Smooth muscle cell (in vitro differentiated cells): ENCODE measurements around the gene HOXB2. TPM values are rescaled to one million over a fixed set of nuclear protein-coding genes. Genes with fewer than 3 reads are reported as not detected.

Experiments used
- DNase-seq: peaks from one replicate; lab custom pipeline; 2025; ENCODE audit not compliant: unreplicated experiment; lab: John Stamatoyannopoulos, UW
- H2AFZ ChIP-seq: fragments of 200-600 bp; sonication (generic); 2 replicates; pipeline ENCODE4 v1.6.0; 2016; ENCODE audit warnings: antibody characterized with exemption, low read depth, mild to moderate bottlenecking
- H3F3A ChIP-seq: fragments of 200-600 bp; sonication (generic); 2 replicates; pipeline ENCODE4 v1.6.0; 2017; ENCODE audit warnings: antibody characterized with exemption, low read depth
- H3K27ac ChIP-seq: fragments of 200-600 bp; sonication (generic); 2 replicates; pipeline ENCODE4 v1.5.1; 2016; ENCODE audit warnings: low read depth, mild to moderate bottlenecking
- H3K27me3 ChIP-seq: fragments of 200-600 bp; sonication (generic); 2 replicates; pipeline ENCODE4 v1.6.1; 2016; ENCODE audit warnings: low read depth, mild to moderate bottlenecking
- H3K36me3 ChIP-seq: fragments of 200-600 bp; sonication (generic); 2 replicates; pipeline ENCODE4 v1.5.1; 2016; ENCODE audit warnings: low read depth
- H3K4me1 ChIP-seq: fragments of 200-600 bp; sonication (generic); 2 replicates; pipeline ENCODE4 v1.5.1; 2016; ENCODE audit warnings: low read depth
- H3K4me2 ChIP-seq: fragments of 200-600 bp; sonication (generic); 2 replicates; pipeline ENCODE4 v1.6.0; 2016; ENCODE audit warnings: mild to moderate bottlenecking
- H3K4me3 ChIP-seq: fragments of 200-600 bp; sonication (generic); 2 replicates; pipeline ENCODE4 v1.5.1; 2016; ENCODE audit warnings: mild to moderate bottlenecking
- H3K79me2 ChIP-seq: fragments of 200-600 bp; sonication (generic); 2 replicates; pipeline ENCODE4 v1.6.0; 2016; ENCODE audit warnings: low read depth, mild to moderate bottlenecking
- H3K9ac ChIP-seq: fragments of 200-600 bp; sonication (generic); 2 replicates; pipeline ENCODE4 v1.6.0; 2016; ENCODE audit warnings: low read depth
- H3K9me3 ChIP-seq: fragments of 200-600 bp; sonication (generic); replicated peaks from 2 replicates; pipeline ENCODE4 v1.5.1; 2016; ENCODE audit warnings: low read depth
- H4K20me1 ChIP-seq: fragments of 200-600 bp; sonication (generic); 2 replicates; pipeline ENCODE4 v1.6.0; 2016; ENCODE audit warnings: low read depth
- CTCF ChIP-seq: fragments of 200-600 bp; sonication (generic); IDR thresholded peaks from 2 replicates; pipeline ENCODE4 v1.5.1; 2017; ENCODE audit warnings: borderline replicate concordance, mild to moderate bottlenecking, antibody characterized with exemption; ENCODE audit not compliant: insufficient read depth, poor library complexity, severe bottlenecking
- WGBS: methylation state at CpG from one replicate; pipeline ENCODE4 v1.1.7; 2016; ENCODE audit warnings: low lambda C conversion rate; 5-methylcytosine and 5-hydroxymethylcytosine counted together
- polyA plus RNA-seq: library from polyadenylated mRNA; unstranded; fragments of >200 nt; fragmentation: Nextera tagmentation; extraction: Ambion mirVana; gene quantifications from 2 replicates; pipeline ENCODE4 v1.2.1, GENCODE V29; 2016
- total RNA-seq: library from RNA; depleted of rRNA; stranded (reverse); fragments of >200 nt; gene quantifications from 2 replicates; pipeline ENCODE4 v1.2.3, GENCODE V29; 2014

The HOXB2 gene
- total and polyA plus RNA-seq, 2 experiments from 2014 or later, result 26.5 to 40.4 TPM

GRCh38 chr17:48564188-48565021, 19.5 kb upstream of the HOXB2 start:
- H3K4me3 ChIP-seq, result peak overlapping the region; percentile 47
- H3K36me3 ChIP-seq, result no peaks in the 10 kb centered on the region
- no peak overlapping the region for H2AFZ ChIP-seq
- H3K27me3 ChIP-seq, result peaks cover 92% of the 10 kb centered on the region
- WGBS, result 12% methylated on average over 51 of the region's 73 CpGs
- H3K4me1 ChIP-seq, result peaks cover 6% of the 10 kb centered on the region
- no peaks in the 10 kb centered on the region for H3F3A ChIP-seq
- peak overlapping the region; percentile 26 for H3K9ac ChIP-seq
- H3K4me2 ChIP-seq, result peak overlapping the region; percentile 89
- peaks cover 100% of the 10 kb centered on the region for H4K20me1 ChIP-seq
- no peak for DNase-seq
- peaks cover 39% of the 10 kb centered on the region for H3K79me2 ChIP-seq
- no peaks in the 10 kb centered on the region for H3K9me3 ChIP-seq
- no peak for TF ChIP-seq CTCF
- H3K27ac ChIP-seq, result no peak overlapping the region

- Histone ChIP-seq H3K27me3 (peaks cover 92% of the 10 kb centered on the region), H3K9me3 (no peaks in the 10 kb centered on the region), H3K4me2 (peak overlapping the region; percentile 89), H3K4me1 (peaks cover 6% of the 10 kb centered on the region), H3K36me3 (no peaks in the 10 kb centered on the region), H2AFZ (no peak overlapping the region), H3F3A (no peaks in the 10 kb centered on the region), H3K4me3 (peak overlapping the region; percentile 47), H3K9ac (no peak overlapping the region), H3K27ac (no peak overlapping the region), H4K20me1 (peaks cover 100% of the 10 kb centered on the region), H3K79me2 (peaks cover 33% of the 10 kb centered on the region)
- no peak for DNase-seq
- WGBS, result 43% methylated on average over 3 of the region's 10 CpGs
- TF ChIP-seq CTCF, result no peak
These were observed 18.9 kb upstream of the HOXB2 start for GRCh38 chr17:48563867-48564187.

GRCh38 chr17:48563385-48563838, 18.5 kb upstream of the HOXB2 start:
- Histone ChIP-seq H3K9ac (no peak overlapping the region), H3K27me3 (peaks cover 92% of the 10 kb centered on the region), H3K4me2 (peak overlapping the region; percentile 89), H3K36me3 (no peaks in the 10 kb centered on the region), H3K9me3 (no peaks in the 10 kb centered on the region), H2AFZ (no peak overlapping the region), H4K20me1 (peaks cover 100% of the 10 kb centered on the region), H3K79me2 (peaks cover 29% of the 10 kb centered on the region), H3K4me3 (peak overlapping the region; percentile 47), H3F3A (no peaks in the 10 kb centered on the region), H3K4me1 (peaks cover 6% of the 10 kb centered on the region), H3K27ac (no peak overlapping the region)
- 78% methylated on average over 6 of the region's 6 CpGs for WGBS
- no peak for DNase-seq
- no peak for TF ChIP-seq CTCF

- H4K20me1 ChIP-seq, result peaks cover 100% of the 10 kb centered on the region
- WGBS, result 73% methylated on average over 5 of the region's 5 CpGs
- peaks cover 26% of the 10 kb centered on the region for H3K79me2 ChIP-seq
- TF ChIP-seq CTCF, result no peak
- H3K4me3 ChIP-seq, result no peak overlapping the region
- no peaks in the 10 kb centered on the region for H3F3A ChIP-seq
- DNase-seq, result no peak
- H3K27me3 ChIP-seq, result peaks cover 91% of the 10 kb centered on the region
- no peak overlapping the region for H3K4me2 ChIP-seq
- H3K9ac ChIP-seq, result no peak overlapping the region
- no peaks in the 10 kb centered on the region for H3K9me3 ChIP-seq
- peaks cover 6% of the 10 kb centered on the region for H3K4me1 ChIP-seq
- no peak overlapping the region for H3K27ac ChIP-seq
- H3K36me3 ChIP-seq, result no peaks in the 10 kb centered on the region
- no peak overlapping the region for H2AFZ ChIP-seq
These were observed 18.0 kb upstream of the HOXB2 start for GRCh38 chr17:48562934-48563333.
